T-helper 1 cell treated with Interleukin-12 subunit alpha and Interleukin-12 subunit beta and Interleukin-4 antibody, amounts not matched to agents 30 ng/mL and 1 ng/mL, for 36 hours (primary cell): ENCODE measurements around the gene MKNK2. TPM values are rescaled to one million over a fixed set of nuclear protein-coding genes. Genes with fewer than 3 reads are reported as not detected.

Experiments used
- intact Hi-C: fragments of 100-400 bp; cut with micrococcal nuclease; formaldehyde crosslinking; loops from one replicate; pipeline ENCODE4 v1.15.1; 2024
- total RNA-seq: library from RNA; stranded (reverse); gene quantifications from 2 replicates; pipeline ENCODE4 v1.2.3, GENCODE V29; 2022

MKNK2 gene
- total RNA-seq, 1 donor from 2014 or later: 205 TPM

DNA sequence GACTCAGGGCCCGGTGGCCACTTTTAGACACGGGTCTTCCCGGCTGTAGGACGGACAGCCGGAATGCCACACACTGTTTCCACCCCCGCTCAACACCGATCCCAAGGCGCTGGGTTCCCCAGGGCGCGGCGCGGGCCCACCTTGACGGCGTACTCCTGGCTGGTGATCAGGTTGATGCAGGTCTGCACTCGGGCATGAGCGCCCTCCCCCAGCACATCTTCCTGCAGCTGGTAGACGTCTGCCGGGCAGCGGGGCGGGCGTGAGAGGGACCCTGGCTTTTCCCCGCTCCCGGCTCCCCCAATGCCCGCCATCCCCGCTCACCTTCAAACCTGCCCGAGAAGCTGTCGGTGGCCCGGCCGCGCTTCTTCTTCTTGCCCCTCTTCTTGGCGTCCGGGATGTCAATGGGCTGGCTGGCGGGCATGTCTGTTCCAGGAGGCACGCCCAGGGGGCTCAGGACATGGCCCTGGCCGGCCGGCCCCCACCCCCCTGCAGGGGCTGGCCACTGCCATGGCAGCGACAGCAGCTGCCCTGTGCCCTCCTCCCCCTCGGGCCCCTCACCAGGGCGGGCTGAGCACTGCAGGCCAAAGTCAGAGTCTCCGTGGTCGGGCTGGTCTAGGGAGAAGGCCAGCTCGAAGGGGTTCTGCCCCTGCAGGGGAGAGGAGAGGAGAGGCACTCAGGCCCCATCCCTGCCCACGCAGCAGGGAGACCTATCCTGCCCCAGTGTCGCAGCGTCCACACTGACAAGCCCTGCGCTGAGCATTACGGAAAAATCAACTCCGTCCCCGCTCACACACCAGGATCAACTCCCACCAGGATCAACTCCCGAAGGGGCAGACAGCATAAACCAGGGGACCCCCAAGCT is 4.8 kb downstream of the MKNK2 start:
- intact Hi-C loops: no loop called here

DNA sequence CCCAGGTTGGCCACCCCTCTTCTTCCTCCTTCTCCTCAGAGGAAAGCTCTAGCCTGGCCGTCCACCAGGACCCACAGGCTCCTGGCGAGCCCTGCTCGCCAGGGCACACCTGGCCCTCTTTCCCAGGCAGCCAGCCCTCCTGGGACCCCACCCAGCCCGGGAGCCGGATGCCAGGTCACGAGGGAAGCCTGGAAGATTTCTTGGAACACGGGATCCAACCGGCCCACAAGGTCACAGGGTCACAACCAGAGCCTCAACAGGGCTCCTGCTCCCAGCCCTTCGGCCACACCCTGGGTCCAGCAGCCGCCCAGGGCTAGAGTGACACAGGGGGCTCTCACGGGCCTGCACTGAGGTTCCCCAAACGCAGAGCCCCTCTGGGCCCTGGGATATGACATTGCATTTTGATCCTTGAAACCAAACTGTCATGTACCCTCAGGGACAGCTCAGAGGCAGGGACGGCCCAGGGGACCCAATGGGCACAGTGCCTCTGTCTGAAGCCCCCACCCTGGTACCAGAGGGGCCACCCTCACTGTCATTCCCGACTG is 5.5 kb downstream of the MKNK2 start:
- intact Hi-C loops: no loop called here

DNA sequence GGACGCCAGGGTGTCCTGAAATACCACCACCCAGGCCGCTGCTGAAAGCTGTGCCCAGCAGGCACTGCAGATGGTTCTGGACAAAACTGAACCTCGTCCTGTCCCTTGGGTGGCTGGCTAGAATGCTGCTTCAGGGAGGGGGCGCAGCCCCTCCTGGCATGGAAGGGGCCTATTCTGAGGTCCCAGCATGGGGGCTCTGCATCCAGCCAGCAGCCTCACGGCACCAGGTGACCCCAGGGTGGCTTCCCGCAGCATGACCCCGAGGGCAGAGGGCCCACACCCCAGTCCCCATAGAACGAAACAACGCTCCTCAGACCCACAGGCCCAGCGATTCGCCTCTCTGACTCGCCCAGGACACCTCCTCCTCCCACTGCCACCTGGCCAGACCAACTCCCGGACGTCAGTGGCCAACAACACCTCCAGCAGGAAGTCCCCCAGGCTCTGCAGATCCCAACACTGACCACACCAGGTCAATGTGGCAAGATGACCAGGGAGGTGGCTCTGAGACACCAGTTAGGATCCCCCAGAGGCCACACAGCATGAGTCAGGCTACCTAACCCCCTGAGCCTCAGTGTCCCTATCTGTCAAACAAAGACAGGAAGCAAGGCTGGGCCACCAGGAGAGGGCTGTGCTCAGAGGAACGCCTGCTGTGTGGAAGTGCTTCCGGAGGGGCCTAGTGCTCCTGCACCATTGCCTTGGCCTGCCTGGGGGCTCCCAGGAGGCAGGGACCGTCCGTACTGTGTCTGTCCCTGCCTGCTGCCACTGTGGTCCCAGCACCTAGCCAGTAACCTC is 6.1 kb downstream of the MKNK2 start:
- intact Hi-C loops: no loop called here

DNA sequence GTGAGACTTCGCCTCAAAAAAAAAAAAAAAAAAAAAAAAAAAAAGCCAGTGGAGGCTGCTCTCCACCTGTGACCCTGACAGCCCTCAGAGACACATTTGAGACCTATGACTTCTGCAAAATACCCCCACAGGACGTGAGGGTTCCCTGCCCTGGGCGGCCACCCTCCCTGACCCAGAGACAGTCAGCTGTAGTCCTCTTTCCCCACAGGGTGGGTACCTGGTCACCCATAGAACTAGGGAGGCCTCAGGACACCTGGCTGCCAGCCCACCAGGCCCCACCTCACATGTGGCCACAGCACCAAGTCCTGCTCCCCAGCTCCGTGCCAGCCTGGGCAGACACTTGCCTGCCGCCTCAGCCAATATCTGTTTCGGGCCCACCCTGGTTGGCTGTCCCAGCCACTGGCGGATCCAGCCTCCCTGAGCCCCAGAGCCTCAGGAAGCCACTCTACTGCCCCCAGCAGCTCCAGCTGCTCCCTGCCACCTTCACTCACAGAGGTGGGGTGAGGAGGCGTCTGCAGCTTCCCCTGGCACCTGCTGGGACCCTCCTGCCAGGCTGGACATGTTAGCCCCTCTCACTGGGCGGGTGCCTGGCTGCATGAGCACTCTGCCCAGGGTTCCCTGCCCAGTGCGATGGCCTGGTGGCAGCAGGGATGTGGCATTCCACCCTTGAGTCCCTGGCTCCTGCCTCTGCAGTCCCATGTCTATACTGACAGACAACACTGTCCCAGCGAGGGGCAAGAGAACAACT is 6.9 kb downstream of the MKNK2 start:
- intact Hi-C loops: no loop called here

DNA sequence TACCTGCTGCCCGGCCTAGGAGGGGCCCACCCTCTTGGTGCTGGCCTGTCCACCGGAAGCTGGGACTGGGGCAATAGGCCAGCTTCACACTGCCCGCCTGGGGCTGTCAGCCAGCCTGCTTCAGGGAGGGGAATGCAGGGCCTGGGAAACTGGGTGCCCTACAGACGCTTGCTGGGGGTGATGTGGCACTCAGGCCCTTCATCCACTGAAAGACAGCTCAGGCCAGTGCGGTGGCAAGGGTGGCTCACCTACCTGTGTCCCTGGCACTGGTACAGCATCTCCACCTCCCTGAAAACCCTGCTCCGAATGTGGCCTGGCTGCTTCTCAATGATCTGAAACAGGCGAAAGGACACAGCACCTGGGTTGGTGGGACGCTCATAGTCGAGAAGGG is 7.8 kb downstream of the MKNK2 start:
- intact Hi-C loops: no loop called here

DNA sequence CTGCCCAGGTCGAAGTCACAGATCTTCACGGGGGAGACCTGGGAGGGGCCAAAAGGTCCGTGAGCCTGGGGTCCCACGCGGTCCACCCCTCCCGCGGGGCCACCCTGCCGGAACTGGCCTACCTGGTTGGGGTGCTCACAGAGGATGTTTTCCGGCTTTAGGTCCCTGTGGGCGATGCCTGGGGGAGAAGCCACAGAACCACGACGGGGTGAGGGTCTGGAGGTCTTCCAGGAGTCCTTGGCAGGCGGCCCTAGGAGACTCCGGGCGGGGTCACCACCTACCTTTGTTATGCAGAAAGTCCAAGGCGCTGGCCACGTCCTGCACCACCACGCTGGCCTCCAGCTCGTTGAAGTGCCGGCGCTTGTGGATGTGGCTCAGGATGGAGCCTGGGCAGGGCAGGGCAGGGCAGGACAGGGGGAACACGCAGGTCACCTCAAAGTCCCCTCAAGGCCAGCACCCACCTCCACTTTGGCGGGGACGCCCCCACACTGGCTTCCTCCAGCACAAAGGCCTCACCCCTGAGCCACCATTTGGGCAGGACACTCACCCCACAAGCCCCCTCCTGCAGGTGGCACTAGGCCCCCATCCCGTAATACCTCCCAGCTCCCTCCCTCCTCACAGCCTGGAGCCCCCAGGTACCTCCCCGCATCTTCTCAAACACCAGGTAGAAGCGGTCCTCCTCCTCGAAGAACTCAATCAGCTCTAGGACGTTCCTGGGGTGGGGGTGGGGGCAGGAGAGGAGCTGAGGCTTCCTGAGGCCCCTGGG is 8.4 kb downstream of the MKNK2 start:
- intact Hi-C loops: loop anchor here (1.0 kb wide), 5 partner anchors 9 to 160 kb away; partner anchors contain the start of gene MKNK2

DNA sequence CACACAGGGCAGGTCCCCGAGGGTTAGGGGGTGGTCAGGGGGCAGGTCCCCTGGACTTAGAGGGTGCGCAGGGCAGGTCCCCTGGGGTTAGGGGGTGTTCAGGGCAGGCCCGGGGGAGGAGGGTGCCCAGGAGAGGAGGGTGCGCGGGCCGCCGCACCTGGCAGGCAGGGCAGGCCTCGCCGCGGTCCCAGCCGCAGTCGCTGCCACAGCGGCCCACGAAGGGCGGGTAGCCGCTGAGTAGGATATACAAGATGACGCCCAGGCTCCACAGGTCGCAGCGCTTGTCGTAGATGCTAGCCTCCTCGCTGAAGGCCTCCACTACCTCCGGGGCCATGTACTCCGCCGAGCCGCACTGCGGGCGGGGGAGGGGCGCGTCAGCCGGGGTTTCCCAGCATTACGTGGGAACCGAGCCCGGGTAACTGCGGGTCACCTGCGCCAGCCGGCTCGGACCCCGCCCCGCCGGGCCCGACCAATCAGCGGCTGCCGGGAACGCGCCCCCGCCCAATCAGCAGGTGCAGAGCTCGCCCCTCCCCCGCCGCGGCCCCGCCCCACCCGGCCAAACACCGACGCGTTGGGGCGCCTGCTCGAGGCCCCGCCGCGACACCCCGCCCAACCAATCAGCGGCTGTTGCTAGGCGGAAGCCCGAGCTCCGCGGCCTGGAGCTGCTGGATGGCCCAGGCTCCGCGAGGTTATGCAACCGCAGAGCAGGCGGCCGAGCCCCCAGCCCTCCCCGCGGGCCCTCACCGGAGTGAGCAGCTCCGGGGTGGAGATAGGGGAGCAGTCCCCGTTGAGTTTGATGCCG is 9.2 kb downstream of the MKNK2 start:
- intact Hi-C loops: loop anchor here (1.0 kb wide), 6 partner anchors 9 to 160 kb away; partner anchors contain the start of genes IZUMO4, MKNK2 and MOB3A

DNA sequence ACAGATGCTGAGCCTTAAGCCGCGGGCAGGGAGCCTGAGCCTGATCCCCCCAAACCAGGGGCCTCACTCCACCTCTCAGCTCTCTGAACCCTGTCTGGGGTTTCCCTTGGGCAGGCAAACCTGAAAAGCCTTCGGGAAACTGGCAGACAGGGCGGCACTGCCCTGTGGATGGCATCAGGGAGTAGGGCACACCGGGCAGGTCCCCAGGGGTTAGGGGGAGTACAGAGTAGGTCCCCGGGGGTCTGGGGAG is 9.7 kb downstream of the MKNK2 start:
- intact Hi-C loops: loop anchor here (1.0 kb wide), 1 partner anchor 55 kb away; the partner anchor contains the start of genes IZUMO4 and MOB3A

DNA sequence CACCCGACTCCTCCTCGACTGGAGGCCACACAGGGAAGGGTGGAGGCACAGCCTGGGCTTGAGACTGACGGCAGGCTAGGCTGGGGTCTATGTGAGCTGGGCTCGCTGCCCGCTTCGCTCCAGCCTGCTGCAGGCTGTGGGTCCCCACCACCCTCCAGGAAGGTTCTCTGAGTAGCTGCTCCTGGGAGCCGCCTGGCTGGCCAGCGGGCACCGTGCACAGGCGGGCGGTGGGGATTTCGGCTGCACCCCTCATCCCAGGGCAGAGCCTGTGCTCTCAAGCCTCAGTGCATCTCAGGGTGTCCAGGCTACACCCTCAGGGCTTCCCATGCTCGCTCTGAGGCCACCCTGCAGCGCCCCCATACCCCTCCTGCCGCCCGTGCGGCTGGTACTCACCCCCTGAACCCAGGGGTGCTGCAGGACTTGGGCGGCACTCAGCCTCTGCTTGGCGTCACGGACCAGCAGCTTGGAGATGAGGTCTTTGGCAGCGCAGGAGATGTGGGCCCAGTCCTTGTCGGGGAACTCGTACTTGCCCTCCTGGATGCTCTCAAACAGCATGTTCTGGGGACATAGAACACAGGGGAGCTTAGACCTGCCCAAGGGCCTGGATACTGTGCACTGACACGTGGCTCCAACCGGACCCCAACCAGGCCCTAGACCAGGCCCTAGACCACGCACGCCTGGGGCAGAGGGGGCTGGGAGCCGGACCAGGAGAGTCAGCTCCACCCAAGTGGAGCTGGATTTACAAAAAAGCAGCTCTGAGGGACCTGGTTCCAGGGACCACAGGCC is 10.2 kb downstream of the MKNK2 start:
- intact Hi-C loops: loop anchor here (1.0 kb wide), 1 partner anchor 55 kb away; the partner anchor contains the start of genes IZUMO4 and MOB3A

DNA sequence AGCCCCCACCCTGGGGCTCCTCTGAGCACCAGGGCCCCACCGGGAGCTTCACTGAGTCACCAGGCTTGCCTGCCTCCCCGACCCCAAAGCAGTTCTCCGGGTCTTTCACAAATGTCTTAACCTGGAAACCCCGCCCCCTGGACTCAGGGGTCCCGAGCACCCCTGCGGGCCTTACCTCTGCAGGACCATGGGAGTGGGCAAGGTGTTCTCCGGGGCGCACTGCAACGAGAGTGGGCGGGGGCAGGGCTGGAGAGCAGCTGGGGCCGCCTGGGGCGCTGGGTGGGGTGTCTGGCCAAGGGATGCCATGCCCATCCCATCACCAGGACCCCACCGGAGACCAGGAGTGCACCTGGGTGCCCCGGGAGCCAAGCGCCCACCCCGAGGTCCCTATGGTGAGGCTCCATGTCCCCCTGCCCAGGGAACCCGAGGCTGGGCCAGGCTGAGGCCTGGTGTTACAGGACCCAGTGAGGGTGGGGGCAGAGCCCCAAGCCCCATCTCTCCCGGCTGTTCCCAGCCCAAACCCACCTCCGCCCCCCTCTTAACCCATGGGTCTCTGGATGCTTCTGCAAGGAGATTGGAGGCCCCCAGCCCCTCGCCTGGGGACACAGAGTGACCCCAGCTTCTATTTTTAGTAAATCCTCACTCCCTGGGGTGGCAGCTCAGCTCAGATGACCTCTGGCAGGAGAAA is 10.9 kb downstream of the MKNK2 start:
- intact Hi-C loops: no loop called here

DNA sequence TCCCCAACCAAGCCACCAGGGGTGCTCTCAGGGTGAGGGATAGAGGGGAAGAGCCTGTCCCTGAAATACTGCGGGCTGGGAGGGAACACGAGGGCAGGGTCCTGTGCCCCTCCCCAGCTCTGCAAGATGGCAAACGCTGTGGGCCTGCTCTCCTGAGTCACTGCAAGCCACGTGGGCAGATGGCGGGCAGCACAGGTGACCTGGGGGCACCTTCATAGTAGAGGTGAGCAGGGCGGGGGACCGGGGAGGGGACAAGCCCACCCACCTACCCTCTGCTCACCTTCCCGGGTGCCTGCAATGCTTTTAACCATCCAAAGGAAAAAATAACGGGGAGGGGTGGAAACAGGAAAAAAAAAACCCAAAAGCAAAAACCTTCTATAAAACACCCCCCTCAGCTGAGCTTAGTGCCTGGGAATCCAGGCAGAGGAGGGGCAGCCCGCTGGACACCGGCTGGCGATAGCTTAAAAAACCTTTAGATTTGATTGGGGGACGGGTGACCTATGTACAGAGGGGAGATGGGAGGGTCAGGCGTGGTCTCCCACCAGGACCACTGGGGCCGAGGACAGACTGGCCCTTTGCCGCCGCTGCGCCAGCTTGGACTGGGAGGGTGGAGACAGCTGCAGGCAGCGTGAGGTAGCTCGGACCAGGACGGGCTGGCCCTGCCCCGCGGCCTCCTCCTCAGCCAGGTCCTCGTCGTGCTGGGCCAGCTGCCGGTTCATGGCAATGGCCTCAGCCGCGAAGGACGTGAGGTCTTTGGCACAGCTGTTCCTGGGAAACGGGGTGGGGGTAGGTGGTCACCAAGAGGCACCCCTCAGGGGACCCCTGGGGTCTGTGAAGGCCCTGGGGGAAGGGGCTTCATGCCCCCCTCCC is 11.7 kb downstream of the MKNK2 start:
- intact Hi-C loops: no loop called here

DNA sequence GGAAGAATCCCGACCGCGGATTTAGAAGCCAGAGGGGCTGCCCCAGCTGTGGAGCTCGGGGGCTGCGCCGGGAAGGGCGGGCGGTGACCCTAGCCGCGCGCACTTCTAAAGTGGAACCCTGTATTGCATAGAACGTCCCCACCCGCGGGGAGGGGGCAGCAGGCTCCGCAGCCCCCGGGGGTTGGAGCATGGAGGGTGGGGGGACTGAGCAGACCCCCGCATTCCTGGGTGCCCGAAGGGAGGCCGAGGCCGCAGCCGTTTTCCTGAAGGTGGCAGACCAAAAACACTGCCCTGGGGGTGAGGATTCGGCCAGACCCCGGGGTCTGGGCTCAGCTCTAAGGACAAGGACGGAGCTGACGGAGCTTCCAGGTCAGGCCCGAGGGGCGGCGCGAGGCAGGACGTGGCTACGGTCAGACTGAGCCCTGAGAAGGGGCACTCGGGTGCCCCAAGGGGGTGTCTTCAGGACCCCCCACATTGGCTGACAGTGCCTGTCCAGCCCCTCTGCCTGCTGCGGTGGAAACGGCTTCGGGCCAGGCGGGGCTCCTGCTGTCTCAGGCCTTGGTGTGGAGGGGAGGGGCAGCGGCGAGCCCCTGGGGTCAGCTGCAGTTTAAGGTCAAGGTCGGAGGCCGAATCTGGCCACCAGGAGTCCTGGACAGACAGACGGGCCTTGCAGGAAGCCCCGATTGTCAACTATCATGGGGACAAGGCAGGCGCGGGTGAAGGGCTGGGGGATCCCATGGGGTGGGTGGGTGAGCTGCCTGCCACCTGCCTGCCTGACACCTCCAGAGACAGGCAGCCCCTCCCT is 12.6 kb downstream of the MKNK2 start:
- intact Hi-C loops: no loop called here

DNA sequence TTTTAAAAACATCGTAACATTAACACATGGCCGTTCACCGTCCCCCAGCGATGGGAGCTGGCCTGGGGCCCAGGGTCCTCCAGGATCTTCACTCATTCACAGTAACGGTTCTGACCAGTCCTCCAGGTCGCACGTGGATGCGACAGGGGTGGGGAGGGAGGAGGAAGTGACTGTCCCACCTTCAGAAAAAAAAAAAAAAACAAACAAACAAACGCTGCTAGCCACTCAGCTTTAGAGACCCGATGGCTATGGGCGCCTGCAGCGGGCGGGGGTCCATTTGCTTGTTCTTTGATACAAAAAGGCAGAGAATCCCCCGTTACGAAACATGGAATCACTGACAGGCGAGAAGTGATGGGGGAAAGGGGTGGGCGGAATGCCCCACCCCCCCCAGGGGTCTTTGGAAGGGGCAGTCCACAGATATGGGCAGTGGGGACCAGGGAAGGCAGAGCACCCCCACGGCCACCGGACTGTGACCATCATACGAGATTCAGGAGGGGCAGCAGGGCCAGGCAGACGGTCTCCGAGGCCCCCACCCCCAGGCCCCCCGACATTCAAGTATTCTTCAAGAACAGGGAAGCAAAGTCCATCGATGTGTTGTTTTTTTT is 13.3 kb downstream of the MKNK2 start:
- intact Hi-C loops: no loop called here

DNA sequence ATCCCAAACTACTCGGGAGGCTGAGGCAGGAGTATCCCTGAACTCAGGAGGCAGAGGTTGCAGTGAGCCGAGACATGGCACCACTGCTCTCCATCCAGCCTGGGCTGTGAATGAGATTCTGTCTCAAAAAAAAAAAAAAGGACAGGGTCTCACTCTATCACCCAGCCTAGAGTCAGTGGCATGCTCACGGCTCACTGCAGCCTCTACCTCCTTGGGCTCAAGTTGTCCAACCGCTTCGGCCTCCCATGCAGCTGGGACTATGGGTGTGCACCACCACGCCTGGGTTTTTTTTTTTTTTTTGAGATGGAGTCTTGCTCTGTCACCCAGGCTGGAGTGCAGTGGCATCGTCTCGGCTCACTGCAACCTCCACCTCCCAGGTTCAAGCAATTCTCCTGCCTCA is 14.6 kb downstream of the MKNK2 start:
- intact Hi-C loops: no loop called here

DNA sequence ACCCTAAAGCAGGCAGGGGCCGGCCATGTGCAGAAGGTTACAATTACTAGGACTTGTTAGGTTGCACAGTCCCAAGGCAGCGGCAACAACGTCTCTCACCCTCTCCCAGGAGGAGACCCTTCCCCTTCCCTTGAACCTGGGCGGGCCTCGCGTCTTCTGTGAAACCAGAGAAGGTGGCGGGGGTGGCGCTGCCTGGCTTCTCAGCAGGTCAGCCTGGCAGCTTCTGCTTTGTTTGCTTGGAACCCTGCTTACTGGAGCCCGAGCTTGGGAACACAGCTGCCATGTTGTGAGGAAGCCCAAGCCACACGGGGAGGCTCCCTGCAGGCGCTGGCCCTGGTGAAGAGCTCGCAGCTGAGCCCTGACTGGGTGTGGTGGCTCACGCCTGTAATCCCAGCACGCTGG is 15.5 kb downstream of the MKNK2 start:
- intact Hi-C loops: loop anchor here (1.0 kb wide), 1 partner anchor 16 kb away; no protein-coding TSS in a partner anchor
